Fibroblast of mammary gland (primary cell): ENCODE results near the gene LHX4.

Source experiments
- DNase-seq: peaks from one replicate; pipeline ENCODE4 v3.0.0-alpha.2; 2010; ENCODE audit warnings: low read depth
- H3K4me3 ChIP-seq: 2 replicates; pipeline ENCODE4 v1.5.1; 2011; ENCODE audit warnings: low read depth, mild to moderate bottlenecking, low read length, moderate library complexity; ENCODE audit not compliant: control insufficient read depth
- CTCF ChIP-seq: conservative IDR thresholded peaks from 2 replicates; pipeline ENCODE4 v1.5.1; 2011; ENCODE audit warnings: low read depth, low read length, inconsistent platforms; ENCODE audit not compliant: control insufficient read depth, insufficient read depth

LHX4 gene

GRCh38 chr1:180230791-180231505 lies 884 bp downstream of the LHX4 start:
- H3K4me3 ChIP-seq, result peak overlapping the region; percentile 17
- DNase-seq, result peak; percentile 26
- TF ChIP-seq CTCF, result no peak

GRCh38 chr1:180231506-180231921 lies 1.4 kb downstream of the LHX4 start:
- DNase-seq, result peak; percentile 47
- TF ChIP-seq CTCF, result no peak
- peak overlapping the region; percentile 17 for H3K4me3 ChIP-seq

- no peak for DNase-seq
- no peak for TF ChIP-seq CTCF
- no peak overlapping the region for H3K4me3 ChIP-seq
Measured at GRCh38 chr1:180231936-180232335, 1.9 kb downstream of the LHX4 start.

- no peak for TF ChIP-seq CTCF
- DNase-seq, result no peak
Measured at GRCh38 chr1:180232521-180233043, 2.5 kb downstream of the LHX4 start.

GRCh38 chr1:180233191-180234011 lies 3.3 kb downstream of the LHX4 start:
- no peak for TF ChIP-seq CTCF
- no peak for DNase-seq
- no peak overlapping the region for H3K4me3 ChIP-seq

More at GRCh38 chr1:180232521-180233043, 2.5 kb downstream of the LHX4 start:
- no peak overlapping the region for H3K4me3 ChIP-seq

- no peak for TF ChIP-seq CTCF
- H3K4me3 ChIP-seq, result no peak overlapping the region
- no peak for DNase-seq
Measured at GRCh38 chr1:180234369-180235076, 4.5 kb downstream of the LHX4 start.
